Measurements from ENCODE around the gene SLC66A2.
"Not testable (repeated sequence)": the region's sequence is repeated elsewhere in the genome, so short reads cannot be mapped to it uniquely, and the experiment has no call there.

SLC66A2 gene

DNA sequence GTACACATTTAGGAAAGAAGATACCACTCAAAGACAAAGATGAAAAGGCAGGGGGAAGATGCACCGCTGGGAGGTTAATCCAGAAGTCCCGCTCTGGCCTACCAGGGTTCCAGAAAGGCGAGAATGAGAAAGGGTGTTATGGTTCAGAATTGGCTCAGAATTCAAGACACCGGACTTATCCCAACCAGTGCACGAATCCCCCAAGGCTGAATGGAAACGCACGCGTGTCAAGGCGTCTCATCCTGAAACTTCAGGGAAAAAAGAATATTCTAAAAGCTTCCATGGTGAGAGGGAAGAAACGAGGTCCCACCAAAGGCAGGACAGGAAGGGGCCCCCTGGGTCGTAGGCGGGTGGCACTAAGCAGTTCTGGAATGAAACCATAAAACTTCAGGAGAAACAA lies 71.9 kb downstream of the SLC66A2 start:
- no peak for DNase-seq (ENCODE audit: low read depth)

DNA sequence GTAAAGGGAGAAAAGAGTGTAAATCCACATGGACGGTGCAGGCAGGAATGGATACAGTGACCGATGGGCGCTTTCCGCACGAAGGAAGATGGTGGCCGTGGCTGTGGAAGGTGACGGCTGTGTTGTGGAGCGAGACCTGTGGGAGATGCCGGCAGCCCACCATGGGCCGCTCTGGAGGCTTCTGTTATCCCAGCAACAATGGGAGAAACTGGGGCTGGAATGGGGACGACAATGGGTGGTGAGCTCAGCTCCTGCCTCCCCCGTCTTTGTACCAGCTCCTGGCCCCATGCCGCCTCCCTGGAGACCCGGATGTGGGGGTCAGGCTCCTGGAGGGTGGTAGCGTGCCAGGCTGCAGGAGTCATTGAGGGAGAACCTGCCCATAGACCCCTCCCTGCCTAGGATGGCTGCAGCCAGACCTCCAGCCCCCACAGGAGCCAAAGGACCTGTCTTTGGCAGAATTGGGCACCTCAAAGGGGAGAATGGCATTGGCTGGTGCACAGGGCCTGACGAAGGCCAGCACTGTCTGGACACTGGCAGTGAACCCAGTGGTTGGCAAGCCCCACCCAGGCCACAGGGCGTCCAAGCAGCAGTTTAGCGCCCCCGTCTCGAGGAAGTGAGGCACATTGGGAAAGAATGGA lies 72.6 kb downstream of the SLC66A2 start:
- no peak for DNase-seq (ENCODE audit: low read depth)

DNA sequence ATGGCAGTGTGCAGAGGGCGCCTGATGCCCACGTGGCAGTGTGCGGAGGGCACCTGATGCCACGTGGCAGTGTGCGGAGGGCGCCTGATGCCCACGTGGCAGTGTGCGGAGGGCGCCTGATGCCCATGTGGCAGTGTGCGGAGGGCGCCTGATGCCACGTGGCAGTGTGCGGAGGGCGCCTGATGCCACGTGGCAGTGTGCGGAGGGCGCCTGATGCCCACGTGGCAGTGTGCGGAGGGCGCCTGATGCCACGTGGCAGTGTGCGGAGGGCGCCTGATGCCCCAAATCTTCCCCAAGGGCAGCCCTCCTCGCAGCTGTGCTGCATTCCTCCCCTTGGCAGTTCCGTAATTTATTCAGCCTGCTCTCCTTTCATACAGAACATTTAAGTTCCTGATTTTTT lies 73.2 kb downstream of the SLC66A2 start:
- not testable (repeated sequence) for DNase-seq (ENCODE audit: low read depth)

DNA sequence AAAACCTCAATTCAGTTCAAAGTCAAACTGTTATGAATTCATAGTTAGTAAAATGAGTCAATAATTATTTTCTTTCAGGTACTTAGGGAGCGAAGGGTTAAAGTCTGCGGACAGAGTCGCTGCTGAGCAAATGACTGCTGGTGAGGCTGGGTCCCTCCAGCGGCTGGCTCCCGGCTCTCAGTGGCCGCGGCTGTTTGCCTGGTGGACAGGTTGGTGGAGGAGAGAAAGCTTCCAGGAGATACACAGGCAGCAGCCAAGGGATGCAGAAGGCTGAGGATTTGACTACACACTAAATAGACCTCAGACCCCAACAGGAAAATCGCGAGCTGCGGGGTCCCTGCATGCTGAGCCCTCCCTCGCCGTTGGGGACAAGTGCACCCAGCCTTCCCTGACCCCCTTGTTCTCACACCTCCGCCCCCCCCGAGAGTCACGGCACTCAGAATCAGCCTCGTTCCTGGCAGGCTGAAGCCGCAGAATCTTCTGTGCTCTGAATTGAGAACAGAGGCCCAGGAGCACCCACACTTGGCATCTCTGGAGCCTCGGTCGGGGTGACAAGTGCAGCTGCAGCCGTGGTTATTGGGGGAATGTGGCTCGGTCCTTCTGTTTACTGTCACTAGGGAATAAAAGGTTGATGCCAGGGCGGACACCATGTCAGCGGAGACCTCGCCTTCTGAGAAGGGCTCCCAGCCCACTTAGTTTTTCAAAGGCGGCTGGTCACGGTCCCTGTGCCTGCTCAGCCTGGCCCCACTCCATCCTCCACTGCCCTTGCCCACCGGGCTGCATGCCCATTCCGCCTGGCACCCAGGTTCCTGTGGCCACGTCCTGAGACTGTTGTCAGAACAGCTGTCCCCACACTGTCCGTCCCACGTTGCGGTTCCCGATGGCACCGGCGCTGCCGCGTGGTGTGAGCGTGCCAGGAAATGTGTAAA lies 74.0 kb downstream of the SLC66A2 start:
- no peak for DNase-seq (ENCODE audit: low read depth)

DNA sequence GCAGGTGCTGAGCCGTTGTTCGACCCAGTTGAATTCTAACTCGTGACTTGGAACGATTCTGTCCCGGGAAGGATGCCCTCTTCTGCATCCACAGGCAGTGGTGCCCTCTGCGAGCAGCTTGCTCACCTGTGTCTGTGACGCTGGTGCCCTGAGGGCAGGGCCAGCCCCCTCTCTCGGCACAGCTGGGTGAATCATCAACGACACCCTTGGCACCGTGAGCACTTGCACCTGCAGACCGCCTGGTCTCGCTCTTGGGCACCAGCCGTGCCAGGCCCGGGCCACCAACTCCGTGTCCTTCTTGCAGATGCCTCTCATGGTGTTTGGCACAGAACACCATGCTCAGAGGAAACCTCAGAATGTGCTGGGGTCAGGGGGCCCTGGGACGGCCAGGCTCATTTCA lies 75.0 kb downstream of the SLC66A2 start:
- no peak for DNase-seq (ENCODE audit: low read depth)

- no peak for DNase-seq (ENCODE audit: low read depth)
Measured at GRCh38 chr18:79875931-79876461, 75.5 kb downstream of the SLC66A2 start.

GRCh38 chr18:79875531-79875919 lies 75.9 kb downstream of the SLC66A2 start:
- DNase-seq (ENCODE audit: low read depth): no peak

DNA sequence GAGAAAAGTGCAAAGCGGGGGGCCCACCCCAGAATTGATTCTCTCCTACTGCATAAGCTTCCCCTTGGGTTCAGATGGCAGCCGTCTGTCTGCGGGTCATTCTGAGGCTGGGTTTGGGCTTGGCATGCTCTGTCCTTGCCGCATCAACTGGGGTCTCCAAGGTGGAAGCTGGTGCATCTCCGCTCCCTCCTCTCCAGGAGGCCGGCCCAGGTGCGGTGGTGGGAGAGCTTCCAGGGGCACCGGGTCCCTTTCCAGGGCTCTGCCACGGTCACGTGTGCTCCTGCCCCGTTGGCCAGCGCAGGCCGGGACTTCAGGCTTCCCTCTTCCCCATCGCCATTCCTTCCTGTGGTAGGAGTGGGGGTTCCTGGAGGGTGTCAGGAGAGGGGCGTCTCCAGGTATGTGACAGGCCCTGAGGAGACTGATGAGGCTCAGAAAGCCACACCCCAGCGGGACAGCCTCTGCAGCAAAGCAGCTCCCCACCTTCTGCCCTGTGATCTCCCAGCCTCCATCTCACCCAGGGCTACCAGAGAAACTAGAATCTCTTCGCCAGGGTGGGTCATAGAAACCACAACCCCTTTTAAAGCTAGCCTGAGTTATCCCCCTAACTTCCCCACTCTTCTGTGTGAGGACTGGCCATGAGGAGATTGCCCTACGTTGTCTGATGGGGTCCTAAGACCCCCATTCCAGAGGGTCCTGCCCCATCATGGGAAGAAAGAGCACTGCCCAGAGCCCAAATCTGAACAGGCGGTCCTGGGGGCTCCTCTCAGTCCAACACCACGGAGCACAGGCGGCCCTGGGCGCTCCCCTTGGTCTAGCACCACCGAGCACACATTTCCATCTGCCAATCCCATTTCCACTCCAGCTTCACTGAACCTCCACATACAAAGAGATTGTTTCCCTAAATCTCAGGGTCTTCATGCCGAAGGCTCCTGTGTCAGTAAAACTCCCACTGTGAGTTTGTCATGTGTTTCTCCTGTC lies 76.6 kb downstream of the SLC66A2 start:
- DNase-seq (ENCODE audit: low read depth): no peak

- no peak for DNase-seq (ENCODE audit: low read depth)
Measured at GRCh38 chr18:79873449-79874110, 77.9 kb downstream of the SLC66A2 start.

DNA sequence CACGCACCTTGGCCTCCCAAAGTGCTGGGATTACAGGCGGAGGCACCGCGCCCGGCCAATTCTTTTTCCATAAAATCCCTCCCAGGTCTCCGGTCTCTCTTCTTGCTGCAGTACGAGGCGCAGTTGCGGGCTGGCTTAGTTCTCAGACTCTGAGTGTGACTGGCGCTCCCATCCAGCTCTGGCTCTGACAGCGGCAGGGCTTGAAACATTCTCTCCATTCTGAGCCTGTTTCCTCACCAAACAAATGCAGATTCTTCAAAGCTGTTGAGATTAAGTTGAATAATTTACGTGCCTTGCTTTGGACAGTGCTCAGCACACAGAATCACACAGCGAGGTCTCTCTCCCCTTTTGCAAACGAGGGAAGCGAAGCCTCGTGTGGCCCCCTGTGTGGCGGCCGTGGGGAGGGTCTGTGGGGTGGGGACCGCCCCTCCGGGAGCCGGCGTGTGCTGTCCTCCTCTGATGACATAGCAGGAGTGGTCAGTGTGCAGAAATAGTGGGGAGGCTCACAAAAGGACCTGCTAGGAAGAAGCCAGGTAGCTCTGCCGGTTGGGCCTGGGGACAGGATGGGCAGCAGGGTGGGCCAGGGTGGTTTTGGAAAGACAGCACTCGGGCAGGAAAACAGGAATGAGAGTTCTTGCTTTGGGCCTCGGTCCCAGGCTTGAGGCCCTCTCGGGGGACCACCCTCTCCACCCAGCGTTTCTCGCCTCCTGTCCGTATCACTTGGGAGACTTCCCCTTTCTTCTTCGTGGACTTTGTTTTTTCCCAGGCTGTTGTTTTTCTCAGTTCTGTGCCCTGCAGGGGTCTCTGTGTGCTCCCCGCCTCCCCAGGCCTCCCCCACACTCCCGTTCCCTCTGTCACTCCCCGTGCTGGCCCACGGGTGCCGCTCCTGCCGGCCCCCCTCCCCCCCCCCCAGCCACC lies 78.7 kb downstream of the SLC66A2 start:
- no peak for DNase-seq (ENCODE audit: low read depth)

DNA sequence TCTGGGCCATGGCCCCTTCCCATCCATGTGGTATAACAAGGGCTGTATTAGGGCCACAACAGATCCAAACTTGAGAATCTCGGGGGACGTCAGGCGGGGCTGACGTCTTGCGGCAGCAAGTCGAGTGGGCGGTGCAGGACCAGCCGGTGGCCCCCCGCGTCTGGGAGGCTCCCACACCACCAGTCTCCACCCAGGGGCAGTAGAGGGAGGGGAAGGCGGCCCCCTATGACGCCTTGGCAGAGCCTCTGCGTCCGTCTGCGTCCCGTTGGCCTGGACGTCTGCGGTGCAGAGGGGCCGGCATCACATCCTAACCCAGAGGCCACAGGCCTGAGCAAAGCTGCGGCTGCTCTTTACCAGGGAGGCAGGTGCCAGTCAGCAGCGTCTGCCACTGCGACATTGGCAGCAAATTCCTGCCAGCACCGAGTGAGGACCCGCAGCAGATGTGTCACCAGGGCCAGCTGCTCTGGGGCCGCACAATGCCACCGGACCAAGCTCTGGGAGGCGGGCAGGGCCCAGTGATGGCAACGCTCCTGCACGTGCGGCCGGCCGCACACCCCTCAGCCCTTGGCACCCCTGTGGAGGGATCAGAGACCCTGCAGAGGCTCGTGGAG lies 79.9 kb downstream of the SLC66A2 start:
- DNase-seq (ENCODE audit: low read depth): no peak

DNA sequence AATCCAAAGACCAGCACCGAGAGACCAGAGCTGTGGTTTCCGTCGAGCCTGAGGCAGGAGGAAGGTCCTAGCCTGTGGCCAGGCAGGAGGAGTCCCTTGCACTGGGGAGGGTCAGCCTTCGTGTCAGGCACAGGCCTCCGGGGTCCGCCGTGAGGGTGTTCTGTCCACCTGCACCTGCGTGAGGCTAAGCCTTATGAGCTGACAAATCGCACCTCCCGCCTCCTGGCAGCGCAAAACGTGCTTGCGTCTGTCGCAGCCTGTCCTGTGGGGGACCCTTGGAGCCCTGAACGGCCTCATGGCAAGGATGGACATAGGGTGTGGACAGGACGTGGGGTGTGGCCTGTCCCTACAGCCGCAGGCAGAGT lies 80.4 kb downstream of the SLC66A2 start:
- DNase-seq (ENCODE audit: low read depth): no peak

GRCh38 chr18:79870301-79871025 lies 81.0 kb downstream of the SLC66A2 start:
- DNase-seq (ENCODE audit: low read depth): no peak

- no peak for DNase-seq (ENCODE audit: low read depth)
Measured at GRCh38 chr18:79869591-79870300, 81.7 kb downstream of the SLC66A2 start.

GRCh38 chr18:79868811-79869541 lies 82.5 kb downstream of the SLC66A2 start:
- no peak for DNase-seq (ENCODE audit: low read depth)

GRCh38 chr18:79868168-79868784 lies 83.2 kb downstream of the SLC66A2 start:
- no peak for DNase-seq (ENCODE audit: low read depth)

DNA sequence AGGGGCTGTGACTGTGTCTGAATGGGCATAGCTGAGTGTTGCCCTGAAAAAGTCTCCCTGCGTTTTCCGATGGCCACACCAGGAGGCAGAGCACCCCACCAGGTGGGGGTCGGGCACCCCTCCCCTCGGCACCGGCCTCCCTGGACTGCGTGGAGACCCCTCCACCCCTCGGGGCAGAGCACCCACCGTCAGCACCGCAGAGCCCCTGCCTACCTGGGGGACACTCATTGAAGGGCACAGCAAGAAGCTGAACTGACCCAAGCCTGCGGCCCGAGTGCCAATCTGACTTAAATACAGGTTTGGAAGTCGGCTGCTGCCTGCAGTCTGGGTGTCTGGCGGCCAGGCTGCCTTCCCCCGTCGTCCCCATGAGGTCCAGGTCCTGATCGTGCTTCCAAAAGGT lies 83.8 kb downstream of the SLC66A2 start:
- DNase-seq (ENCODE audit: low read depth): no peak

Measured in EH (cell line).